IMR-90 (cell line): ENCODE data around the gene GJE1. TPM values are rescaled to one million over a fixed set of nuclear protein-coding genes. Genes with fewer than 3 reads are reported as not detected.

ENCODE experiments used
- ATAC-seq: fragments of 200-7000 bp; cut with Tn5 transposase; 2 replicates; pipeline ENCODE4 v1.9.1; 2020; ENCODE audit warnings: low read depth, mild to moderate bottlenecking, moderate library complexity
- BruUV-seq: library from RNA; stranded (reverse); fragments of 400-500 nt; replicated peaks from 2 replicates; lab custom pipeline; 2021; lab: Mats Ljungman, UMichigan
- CTCF ChIA-PET: fragments of 300-600 bp; formaldehyde crosslinking; extraction: SDS; loops from one replicate; lab custom pipeline; 2021; ENCODE audit warnings: antibody characterized with exemption; lab: Yijun Ruan, JAX
- POLR2A ChIA-PET: fragments of 300-600 bp; sonication (Branson Sonifier 250); formaldehyde crosslinking; loops from one replicate; lab custom pipeline; 2022; ENCODE audit warnings: antibody characterized with exemption; ENCODE audit not compliant: unreplicated experiment; lab: Charles Lee
- DNase-seq: peaks from one replicate; pipeline ENCODE4 v3.0.0; 2013
- H2AFZ ChIP-seq: replicated peaks from 2 replicates; pipeline ENCODE3; 2013; ENCODE audit warnings: low read length, mild to moderate bottlenecking; ENCODE audit not compliant: poor library complexity
- H2AK5ac ChIP-seq: 2 replicates; pipeline ENCODE4 v1.6.1; 2013; ENCODE audit warnings: low read depth, low read length, inconsistent platforms
- H2AK9ac ChIP-seq: replicated peaks from 2 replicates; pipeline ENCODE3; 2013; ENCODE audit warnings: mild to moderate bottlenecking, low read depth, low read length, moderate library complexity; ENCODE audit not compliant: poor library complexity
- H2BK120ac ChIP-seq: 2 replicates; pipeline ENCODE4 v1.6.1; 2013; ENCODE audit warnings: low read depth, low read length, inconsistent platforms
- H2BK15ac ChIP-seq: 3 replicates; pipeline ENCODE4 v1.6.1; 2013; ENCODE audit warnings: low read depth, low read length, inconsistent platforms
- H2BK20ac ChIP-seq: 2 replicates; pipeline ENCODE4 v1.6.1; 2013; ENCODE audit warnings: low read depth, mild to moderate bottlenecking, inconsistent platforms, low read length, moderate library complexity
- H2BK5ac ChIP-seq: 2 replicates; pipeline ENCODE4 v1.6.1; 2013; ENCODE audit warnings: mild to moderate bottlenecking, low read depth, low read length, inconsistent platforms; ENCODE audit not compliant: poor library complexity, severe bottlenecking
- H3K14ac ChIP-seq: replicated peaks from 2 replicates; pipeline ENCODE4 v1.6.1; 2013; ENCODE audit warnings: low read depth, low read length, inconsistent platforms
- H3K18ac ChIP-seq: 2 replicates; pipeline ENCODE4 v1.6.1; 2013; ENCODE audit warnings: low read depth, low read length, control low read depth
- H3K23ac ChIP-seq: 2 replicates; pipeline ENCODE4 v1.6.1; 2013; ENCODE audit warnings: low read depth, low read length, inconsistent platforms
- H3K27ac ChIP-seq: 2 replicates; pipeline ENCODE4 v1.5.1; 2013; ENCODE audit warnings: mild to moderate bottlenecking, control low read depth, low read length; ENCODE audit not compliant: insufficient read depth
- H3K27me3 ChIP-seq: 2 replicates; pipeline ENCODE4 v1.6.1; 2013; ENCODE audit warnings: low read length; ENCODE audit not compliant: control insufficient read depth, insufficient read depth
- H3K36me3 ChIP-seq: 2 replicates; pipeline ENCODE4 v1.6.1; 2013; ENCODE audit warnings: low read length, mixed read lengths; ENCODE audit not compliant: control insufficient read depth, insufficient read depth
- H3K4ac ChIP-seq: 2 replicates; pipeline ENCODE4 v1.6.1; 2013; ENCODE audit warnings: low read depth, low read length, inconsistent platforms
- H3K4me1 ChIP-seq: 2 replicates; pipeline ENCODE4 v1.6.1; 2013; ENCODE audit warnings: low read length, mixed read lengths; ENCODE audit not compliant: control insufficient read depth, insufficient read depth
- H3K4me2 ChIP-seq: 2 replicates; pipeline ENCODE4 v1.6.1; 2013; ENCODE audit warnings: low read depth, mild to moderate bottlenecking, control low read depth, low read length, moderate library complexity
- H3K4me3 ChIP-seq: 2 replicates; pipeline ENCODE4 v1.5.1; 2013; ENCODE audit warnings: low read depth, mild to moderate bottlenecking, control low read depth, low read length, moderate library complexity; ENCODE audit not compliant: insufficient read depth
- H3K56ac ChIP-seq: 2 replicates; pipeline ENCODE4 v1.6.1; 2013; ENCODE audit warnings: low read length, inconsistent platforms; ENCODE audit not compliant: insufficient read depth; ENCODE audit errors: extremely low read depth
- H3K79me1 ChIP-seq, 2 experiments: 2 replicates each; pipeline ENCODE4 v1.6.1; 2013; ENCODE audit warnings: low read length in 2 of 2, inconsistent platforms in 1 of 2, low read depth in 1 of 2
- H3K9ac ChIP-seq: 2 replicates; pipeline ENCODE4 v1.6.1; 2013; ENCODE audit warnings: low read depth, low read length, control low read depth
- H3K9me1 ChIP-seq: 2 replicates; pipeline ENCODE4 v1.6.1; 2013; ENCODE audit warnings: low read length, inconsistent platforms; ENCODE audit not compliant: insufficient read depth
- H3K9me3 ChIP-seq: 2 replicates; pipeline ENCODE4 v1.6.1; 2013; ENCODE audit warnings: low read length; ENCODE audit not compliant: control insufficient read depth, insufficient read depth
- H4K20me1 ChIP-seq: 2 replicates; pipeline ENCODE4 v1.6.1; 2013; ENCODE audit warnings: low read length, inconsistent platforms; ENCODE audit not compliant: insufficient read depth
- H4K5ac ChIP-seq: 2 replicates; pipeline ENCODE4 v1.6.1; 2013; ENCODE audit warnings: mild to moderate bottlenecking, low read depth, low read length, control low read depth
- H4K8ac ChIP-seq, 2 experiments: 2 replicates each; pipeline ENCODE4 v1.6.1; 2013; ENCODE audit warnings: low read depth in 2 of 2, low read length in 2 of 2, control low read depth in 1 of 2, inconsistent platforms in 1 of 2
- H4K91ac ChIP-seq: 2 replicates; pipeline ENCODE4 v1.6.1; 2013; ENCODE audit warnings: low read depth, low read length, inconsistent platforms; ENCODE audit not compliant: insufficient read depth
- CEBPB ChIP-seq: IDR thresholded peaks from 2 replicates; pipeline ENCODE4 v1.6.1; 2012; ENCODE audit warnings: low read depth, low read length, improper control_type of control experiment
- CHD1 ChIP-seq: IDR thresholded peaks from 2 replicates; pipeline ENCODE4 v1.6.1; 2012; ENCODE audit warnings: low read depth, low read length, improper control_type of control experiment
- CTCF ChIP-seq: conservative IDR thresholded peaks from 2 replicates; pipeline ENCODE4 v1.5.1; 2012; ENCODE audit warnings: mild to moderate bottlenecking, low read depth, low read length, improper control_type of control experiment
- FOS ChIP-seq: fragments of 150-350 bp; IDR thresholded peaks from 2 replicates; pipeline ENCODE4 v1.6.1; 2016; ENCODE audit warnings: low read depth, low read length
- POLR2A ChIP-seq: IDR thresholded peaks from 2 replicates; pipeline ENCODE4 v1.6.1; 2012; ENCODE audit warnings: mild to moderate bottlenecking, low read depth, low read length
- RAD21 ChIP-seq: IDR thresholded peaks from 2 replicates; pipeline ENCODE4 v1.6.1; 2012; ENCODE audit warnings: low read length, improper control_type of control experiment
- RCOR1 ChIP-seq: IDR thresholded peaks from 2 replicates; pipeline ENCODE4 v1.6.1; 2012; ENCODE audit warnings: mild to moderate bottlenecking, low read length, improper control_type of control experiment; ENCODE audit not compliant: insufficient replicate concordance
- SMC3 ChIP-seq: fragments of 150-350 bp; IDR thresholded peaks from 2 replicates; pipeline ENCODE4 v1.6.1; 2016; ENCODE audit warnings: low read depth, mild to moderate bottlenecking, antibody characterized with exemption, low read length, moderate library complexity
- USF2 ChIP-seq: fragments of 150-350 bp; IDR thresholded peaks from 2 replicates; pipeline ENCODE4 v1.6.1; 2017; ENCODE audit warnings: mild to moderate bottlenecking, antibody characterized with exemption, low read length, low read depth
- dilution Hi-C: fragments of 300-500 bp; cut with HindIII; formaldehyde crosslinking; loops from one replicate; pipeline ENCODE4 v1.14.3; 2018; ENCODE audit warnings: low sequenced_read_pairs; ENCODE audit not compliant: unreplicated experiment
- in situ Hi-C: fragments of 300-500 bp; cut with MboI; formaldehyde crosslinking; loops from 3 replicates; pipeline ENCODE4 v1.14.3; 2019; ENCODE audit warnings: low sequenced_read_pairs, inconsistent platforms, mixed read lengths
- intact Hi-C: fragments of 100-400 bp; cut with micrococcal nuclease; formaldehyde crosslinking; loops from 2 replicates; pipeline ENCODE4 v1.10.0; 2022
- polyA plus RNA-seq, 3 experiments: library from polyadenylated mRNA; depleted of rRNA; stranded (reverse); fragments of >200 nt; gene quantifications; 2 replicates each; pipeline ENCODE4 v1.2.3, GENCODE V29; 2012; ENCODE audit warnings: low replicate concordance in 1 of 3
- total RNA-seq: library from RNA; depleted of rRNA; stranded (reverse); fragments of >200 nt; gene quantifications from 2 replicates; pipeline ENCODE4 v1.2.3, GENCODE V29; 2012

GJE1 gene
- total and polyA plus RNA-seq, 2 of the 4 experiments (the other 2 are of a cell fraction): not detected

DNA sequence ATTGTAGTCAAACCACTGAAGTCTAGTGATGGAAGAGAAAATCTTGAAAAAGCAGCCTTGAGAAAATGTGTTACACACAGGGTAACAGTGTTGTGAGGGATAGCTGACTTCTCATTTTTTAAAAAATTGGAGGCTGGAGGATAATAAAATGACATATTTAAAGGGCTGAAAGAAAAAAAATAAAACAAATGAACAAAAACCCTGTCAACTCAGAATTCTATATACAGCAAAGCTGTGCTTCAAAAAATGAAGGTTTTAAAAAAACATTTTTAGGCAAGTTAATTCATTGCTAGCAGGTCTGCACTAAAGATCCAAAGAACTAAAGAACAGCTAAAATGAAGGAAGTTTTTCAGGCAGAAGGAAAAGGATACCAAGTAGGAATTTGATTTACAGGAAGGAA is 45.4 kb downstream of the GJE1 start:
- no peak for DNase-seq
- H3K9ac ChIP-seq: no peak overlapping the region
- peaks cover 19% of the 10 kb centered on the region for H3K36me3 ChIP-seq
- ChIA-PET POLR2A (no interaction called here), CTCF (no interaction called here)
- H3K9me1 ChIP-seq: peaks cover 3% of the 10 kb centered on the region; the same call in 1 of the 2 replicates
- no peak overlapping the region for H4K8ac ChIP-seq
- H3K27me3 ChIP-seq: no peaks in the 10 kb centered on the region
- dilution Hi-C loops: no loop called here
- intact Hi-C loops: no loop called here
- no peak overlapping the region for H2AK5ac ChIP-seq
- H4K20me1 ChIP-seq: no peaks in the 10 kb centered on the region
- ATAC-seq: no peak
- no peak overlapping the region for H2BK5ac ChIP-seq
- no peak overlapping the region for H3K4me3 ChIP-seq
- H3K23ac ChIP-seq: no peak overlapping the region
- H3K14ac ChIP-seq: no peak overlapping the region
- H2AK9ac ChIP-seq: no peak overlapping the region
- H3K27ac ChIP-seq: no peak overlapping the region
- no peak overlapping the region for H3K18ac ChIP-seq
- no TSS peak for BruUV-seq
- H4K91ac ChIP-seq: no peak overlapping the region
- H3K4me2 ChIP-seq: no peak overlapping the region
- H3K79me1 ChIP-seq: peaks cover 7 to 13% of the 10 kb centered on the region in 2 experiments; a peak in 3 of 4 replicates
- H2AFZ ChIP-seq: no peak overlapping the region
- H3K4me1 ChIP-seq: no peaks in the 10 kb centered on the region
- TF ChIP-seq RCOR1 (no peak), SMC3 (no peak), POLR2A (no peak), USF2 (no peak), CHD1 (no peak), RAD21 (no peak), CTCF (no peak), FOS (no peak), CEBPB (no peak)
- in situ Hi-C loops: no loop called here
- peaks cover 2% of the 10 kb centered on the region; the same call in 1 of the 2 replicates for H3K9me3 ChIP-seq
- H4K5ac ChIP-seq: no peak overlapping the region
- H2BK15ac ChIP-seq: no peak overlapping the region
- no peak overlapping the region for H2BK20ac ChIP-seq
- no peak overlapping the region for H3K56ac ChIP-seq
- H3K4ac ChIP-seq: no peak overlapping the region
- H2BK120ac ChIP-seq: no peak overlapping the region
